ENCODE measurements around the gene PSAT1.

- TF ChIP-seq CTCF (IDR thresholded peaks at IDR 0.05) (no peak), POLR2A (IDR thresholded peaks at IDR 0.05) (no peak)
Observed at GRCh38 chr9:78320030-78320693, 23.2 kb downstream of the PSAT1 start.
